Spleen (tissue), 11 donors: ENCODE data around the gene PKP2. TPM values are rescaled to one million over a fixed set of nuclear protein-coding genes. Genes with fewer than 3 reads are reported as not detected.

Experiments
- DNase-seq: peaks from one replicate; pipeline ENCODE4 v3.0.0-alpha.2; 2020
- H3K27ac ChIP-seq, 8 donors: fragments of 200-600 bp; sonication (generic) in 7 of 8; 1 replicate in 4 of 8; 2 replicates in 4 of 8; pipeline versions ENCODE4 v1.5.0 to v1.8.0; 2016 to 2021; ENCODE audit warnings: inconsistent platforms in 4 of 8, mild to moderate bottlenecking in 4 of 8, moderate library complexity in 1 of 8
- H3K27me3 ChIP-seq, 7 donors: fragments of 200-600 bp; sonication (generic) in 6 of 7; replicated peaks in 1 of 7; 1 replicate in 4 of 7; 2 replicates in 3 of 7; pipeline versions ENCODE4 v1.5.0 to v1.8.0; 2016 to 2021; ENCODE audit warnings: inconsistent platforms in 3 of 7, mild to moderate bottlenecking in 1 of 7
- H3K36me3 ChIP-seq, 6 donors: fragments of 200-600 bp; sonication (generic) in 5 of 6; 1 replicate in 4 of 6; 2 replicates in 2 of 6; pipeline versions ENCODE4 v1.5.0 to v1.8.0; 2016 to 2021; ENCODE audit warnings: inconsistent platforms in 2 of 6
- H3K4me1 ChIP-seq, 6 donors: fragments of 200-600 bp; sonication (generic) in 5 of 6; 1 replicate in 3 of 6; 2 replicates in 3 of 6; pipeline versions ENCODE4 v1.5.0 to v1.8.0; 2016 to 2021; ENCODE audit warnings: inconsistent platforms in 3 of 6
- H3K4me3 ChIP-seq, 8 donors: fragments of 200-600 bp; sonication (generic) in 7 of 8; 1 replicate in 4 of 8; 2 replicates in 4 of 8; pipeline versions ENCODE4 v1.5.0 to v1.8.0; 2016 to 2021; ENCODE audit warnings: inconsistent platforms in 4 of 8, mild to moderate bottlenecking in 4 of 8, moderate library complexity in 2 of 8
- H3K9me3 ChIP-seq, 8 donors: fragments of 200-600 bp; sonication (generic) in 7 of 8; 1 replicate in 4 of 8; 2 replicates in 4 of 8; pipeline versions ENCODE4 v1.5.0 to v1.8.0; 2016 to 2021; ENCODE audit warnings: inconsistent platforms in 4 of 8
- CTCF ChIP-seq, 11 experiments: fragments of 200-600 bp in 7 of 11; fragments of 450-650 bp in 4 of 11; sonication (generic) in 4 of 11; IDR thresholded peaks in 8 of 11; conservative IDR thresholded peaks in 3 of 11; 1 replicate in 7 of 11; 2 replicates in 4 of 11; pipeline versions ENCODE4 v1.4.0 to v1.8.0; 2016 to 2021; ENCODE audit warnings: antibody characterized with exemption in 11 of 11, inconsistent platforms in 4 of 11, mild to moderate bottlenecking in 1 of 11
- POLR2A ChIP-seq, 3 donors: fragments of 450-650 bp; IDR thresholded peaks; one replicate each; pipeline ENCODE4 v1.5.1; 2017; ENCODE audit warnings: antibody characterized with exemption in 3 of 3, mild to moderate bottlenecking in 1 of 3
- POLR2AphosphoS5 ChIP-seq, 3 donors: sonication (generic); formaldehyde crosslinking; IDR thresholded peaks; one replicate each; pipeline ENCODE4 v1.5.1; 2017; ENCODE audit warnings: antibody characterized with exemption in 3 of 3
- WGBS, 5 donors: extraction: QIAGEN DNeasy Blood & Tissue Kit in 3 of 5; methylation state at CpG; one replicate each; pipeline versions ENCODE4 v1.1.5 to v1.1.7; 2013 to 2018; 5-methylcytosine and 5-hydroxymethylcytosine counted together
- intact Hi-C: fragments of 100-400 bp; cut with DNase I; formaldehyde crosslinking; loops from one replicate; pipeline ENCODE4 v1.15.0; 2023; ENCODE audit warnings: low total_unique reads
- polyA plus RNA-seq, 3 donors: library from polyadenylated mRNA; stranded (reverse); fragments of 200-250 nt; gene quantifications; one replicate each; pipeline ENCODE4 v1.2.1, GENCODE V29; 2013
- total RNA-seq, 7 donors: library from RNA; depleted of rRNA in 3 of 7; stranded (reverse); fragments of >200 nt in 3 of 7; fragmentation: NEBNext Ultra II Directional in 4 of 7; extraction: Animal tissue kit (Norgen Biotek cat#: 25700) in 4 of 7; gene quantifications; one replicate each; pipeline versions ENCODE4 v1.1.0 to v1.2.1, GENCODE V29; 2016 to 2021
- donor health status: healthy with polysubstance abuse.
- donor health status: DM: no; HTN: no; CAD: no; lungs with moderate emphysema.
- donor health status: DM: no; HTN: no; CAD: no.
- donor health status: Bipolar disorder and iron deficiency.
- donor health status: healthy.
- donor health status: DM: no; HTN: no; CAD: no.
- donor health status: DM: yes; HTN: yes; CAD: no.

The PKP2 gene
- total and polyA plus RNA-seq, 10 donors: 1.5 to 10.8 (median 3.3) TPM

DNA sequence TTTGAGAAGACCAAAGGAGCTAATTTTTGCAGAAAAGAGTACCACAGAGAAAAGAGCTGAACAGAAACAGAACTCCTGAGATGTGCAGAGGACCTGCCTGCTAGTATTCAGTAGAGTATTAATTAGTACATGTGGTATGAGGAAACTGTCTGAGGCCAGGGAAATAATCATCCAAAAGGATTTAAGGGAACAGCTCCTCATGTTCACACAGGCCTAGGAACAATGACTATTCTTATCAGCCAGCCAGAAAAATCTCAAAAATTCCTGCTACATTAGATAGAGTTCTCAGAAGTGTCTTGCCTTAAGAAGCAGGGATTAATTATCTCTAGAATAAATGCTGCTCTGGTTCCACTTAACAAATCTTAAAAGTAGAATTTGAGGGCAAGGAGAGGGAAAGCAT is 36.4 kb downstream of the PKP2 start:
- Histone ChIP-seq H3K27me3 (no peaks in the 10 kb centered on the region), H3K36me3 (no peaks in the 10 kb centered on the region), H3K4me3 (no peak overlapping the region), H3K4me1 (no peaks in the 10 kb centered on the region), H3K9me3 (no peaks in the 10 kb centered on the region), H3K27ac (no peak overlapping the region)
- intact Hi-C loops: no loop called here
- TF ChIP-seq POLR2A (IDR thresholded peaks at IDR 0.05) (no peak), POLR2AphosphoS5 (IDR thresholded peaks at IDR 0.05) (no peak), CTCF (IDR thresholded peaks at IDR 0.05 in 8 of 11, conservative IDR thresholded peaks at IDR 0.05 in 3 of 11) (no peak)
- no peak for DNase-seq

DNA sequence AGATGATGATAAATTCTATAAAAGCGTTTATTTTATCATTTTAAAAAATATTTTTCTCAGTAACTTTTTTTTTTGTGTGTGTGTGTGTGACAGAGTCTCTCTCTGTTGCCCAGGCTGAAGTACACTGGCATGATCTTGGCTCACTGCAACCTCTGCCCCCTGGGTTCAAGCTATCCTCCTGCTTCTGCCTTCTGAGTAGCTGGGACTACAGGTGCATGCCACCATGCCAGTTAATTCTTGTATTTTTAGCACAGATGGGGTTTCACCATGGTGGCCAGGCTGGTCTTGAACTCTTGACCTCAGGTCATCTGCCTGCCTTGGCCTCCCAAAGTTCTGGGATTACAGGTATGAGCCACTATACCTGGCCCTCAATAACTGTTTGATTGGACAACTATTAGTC is 37.2 kb downstream of the PKP2 start:
- Histone ChIP-seq H3K36me3 (no peaks in the 10 kb centered on the region), H3K9me3 (no peaks in the 10 kb centered on the region), H3K27me3 (no peaks in the 10 kb centered on the region), H3K27ac (no peak overlapping the region), H3K4me1 (no peaks in the 10 kb centered on the region), H3K4me3 (no peak overlapping the region)
- intact Hi-C loops: no loop called here
- no peak for DNase-seq
- 67 to 83% (median 70%) methylated on average over 1 of the region's 1 CpG for WGBS, 5 donors
- TF ChIP-seq CTCF (IDR thresholded peaks at IDR 0.05 in 8 of 11, conservative IDR thresholded peaks at IDR 0.05 in 3 of 11): no peak
- no peak for TF ChIP-seq POLR2A (IDR thresholded peaks at IDR 0.05)
- no peak for TF ChIP-seq POLR2AphosphoS5 (IDR thresholded peaks at IDR 0.05)

DNA sequence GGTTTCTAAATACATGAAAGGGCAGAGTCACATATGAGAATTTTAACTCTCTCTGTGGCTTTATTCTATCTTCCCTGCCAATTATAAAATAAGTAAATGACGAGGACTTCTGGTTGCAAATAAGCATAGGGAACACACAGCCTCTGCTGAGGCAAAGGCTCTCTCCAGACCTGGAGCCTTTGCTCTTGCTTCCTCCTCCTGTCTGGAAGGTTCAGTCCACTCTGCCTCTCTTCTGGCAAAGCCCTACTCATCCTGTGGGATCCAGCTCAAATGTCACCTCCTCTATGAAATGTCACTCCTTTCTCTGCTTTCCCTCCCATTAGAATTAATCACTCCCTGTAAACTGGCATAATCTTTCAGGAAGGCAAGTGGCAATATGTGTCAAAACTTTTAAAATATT is 41.9 kb downstream of the PKP2 start:
- no peak for DNase-seq
- Histone ChIP-seq H3K4me3 (no peak overlapping the region), H3K36me3 (no peaks in the 10 kb centered on the region), H3K27ac (no peak overlapping the region), H3K27me3 (no peaks in the 10 kb centered on the region), H3K9me3 (no peaks in the 10 kb centered on the region), H3K4me1 (no peaks in the 10 kb centered on the region)
- 62 to 83% (median 77%) methylated on average over 1 of the region's 1 CpG for WGBS, 5 donors
- TF ChIP-seq POLR2A (IDR thresholded peaks at IDR 0.05) (no peak), CTCF (IDR thresholded peaks at IDR 0.05 in 8 of 11, conservative IDR thresholded peaks at IDR 0.05 in 3 of 11) (no peak), POLR2AphosphoS5 (IDR thresholded peaks at IDR 0.05) (no peak)
- intact Hi-C loops: no loop called here

DNA sequence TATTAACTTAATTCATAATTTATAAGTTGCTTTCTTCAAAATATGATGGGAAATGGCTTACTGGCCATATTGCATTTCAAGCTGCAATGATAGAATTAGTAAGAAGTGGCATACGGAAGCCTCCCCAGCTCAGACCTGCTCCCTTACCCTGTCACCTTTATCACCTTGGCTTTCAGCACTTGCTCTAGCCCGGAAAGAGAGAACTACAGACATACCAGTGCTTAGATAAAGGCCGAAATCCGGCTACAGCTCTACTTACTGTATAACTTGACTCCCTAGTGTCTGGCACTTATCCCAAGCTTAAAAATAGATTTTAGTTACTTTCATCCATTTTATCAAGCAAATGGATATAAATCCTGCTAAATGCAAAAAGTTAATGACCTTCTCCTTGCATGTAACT is 42.5 kb downstream of the PKP2 start:
- H3K9me3 ChIP-seq: no peaks in the 10 kb centered on the region
- 82 to 92% (median 87%) methylated on average over 4 of the region's 4 CpGs for WGBS, 5 donors
- no peaks in the 10 kb centered on the region for H3K36me3 ChIP-seq
- intact Hi-C loops: no loop called here
- TF ChIP-seq POLR2AphosphoS5 (IDR thresholded peaks at IDR 0.05): no peak
- no peak for TF ChIP-seq CTCF (IDR thresholded peaks at IDR 0.05 in 8 of 11, conservative IDR thresholded peaks at IDR 0.05 in 3 of 11)
- no peak for TF ChIP-seq POLR2A (IDR thresholded peaks at IDR 0.05)
- H3K27ac ChIP-seq: no peak overlapping the region
- no peak overlapping the region for H3K4me3 ChIP-seq
- H3K27me3 ChIP-seq: no peaks in the 10 kb centered on the region
- no peaks in the 10 kb centered on the region for H3K4me1 ChIP-seq
- DNase-seq: no peak
